ENCODE measurements around the gene TAPBP.

TAPBP gene

GRCh38 chr6:33318426-33319073 lies 4.7 kb upstream of the TAPBP start:
- no peak for DNase-seq

GRCh38 chr6:33317669-33318425 lies 4.0 kb upstream of the TAPBP start, which contains the start of gene ZBTB22:
Gene ZBTB22 (minus strand): TSS chr6:33317744. CDS start chr6:33316916, 828 bp downstream.
- DNase-seq = peak; percentile 87

GRCh38 chr6:33317419-33317668 lies 3.5 kb upstream of the TAPBP start:
- no peak for DNase-seq

GRCh38 chr6:33316603-33317418 lies 2.9 kb upstream of the TAPBP start:
- no peak for DNase-seq

GRCh38 chr6:33315793-33316602 lies 2.1 kb upstream of the TAPBP start:
- DNase-seq = no peak

- no peak for DNase-seq
Observed at GRCh38 chr6:33314943-33315792, 1.3 kb upstream of the TAPBP start.

GRCh38 chr6:33314515-33314942 lies 651 bp upstream of the TAPBP start:
- no peak for DNase-seq

- DNase-seq = no peak
Observed at GRCh38 chr6:33313105-33313708, 671 bp downstream of the TAPBP start.

GRCh38 chr6:33312361-33313104 lies 1.3 kb downstream of the TAPBP start:
- DNase-seq = peak; percentile 14

GRCh38 chr6:33306356-33306755 lies 7.5 kb downstream of the TAPBP start:
- no peak for DNase-seq

GRCh38 chr6:33305052-33305451 lies 8.8 kb downstream of the TAPBP start:
- DNase-seq = no peak

GRCh38 chr6:33304216-33304615 lies 9.7 kb downstream of the TAPBP start:
- no peak for DNase-seq

- no peak for DNase-seq
Observed at GRCh38 chr6:33301877-33302276, 12.0 kb downstream of the TAPBP start.

GRCh38 chr6:33299237-33299944 lies 14.5 kb downstream of the TAPBP start:
- DNase-seq = peak; percentile 75

- no peak for DNase-seq
Observed at GRCh38 chr6:33298773-33299236, 15.1 kb downstream of the TAPBP start, which contains the start of gene RGL2. Gene RGL2 (minus strand): TSS chr6:33298942. CDS start chr6:33298610, 332 bp downstream.

- no peak for DNase-seq
Observed at GRCh38 chr6:33297956-33298772, 15.7 kb downstream of the TAPBP start.

- DNase-seq = no peak
Observed at GRCh38 chr6:33297406-33297955, 16.4 kb downstream of the TAPBP start.

GRCh38 chr6:33296797-33297405 lies 17.0 kb downstream of the TAPBP start:
- DNase-seq = no peak
